GM19035 (cell line): Measurements from ENCODE around the gene WNT3.
"Not testable (repeated sequence)": the region's sequence is repeated elsewhere in the genome, so short reads cannot be mapped to it uniquely, and the experiment has no call there.

Experiments used
- ATAC-seq: cut with Tn5 transposase; IDR thresholded peaks from one replicate; pipeline ENCODE4 v1.9.1; 2021; ENCODE audit not compliant: unreplicated experiment

The WNT3 gene

GRCh38 chr17:46815474-46816353 is 2.8 kb downstream of the WNT3 start:
- no peak for ATAC-seq

DNA sequence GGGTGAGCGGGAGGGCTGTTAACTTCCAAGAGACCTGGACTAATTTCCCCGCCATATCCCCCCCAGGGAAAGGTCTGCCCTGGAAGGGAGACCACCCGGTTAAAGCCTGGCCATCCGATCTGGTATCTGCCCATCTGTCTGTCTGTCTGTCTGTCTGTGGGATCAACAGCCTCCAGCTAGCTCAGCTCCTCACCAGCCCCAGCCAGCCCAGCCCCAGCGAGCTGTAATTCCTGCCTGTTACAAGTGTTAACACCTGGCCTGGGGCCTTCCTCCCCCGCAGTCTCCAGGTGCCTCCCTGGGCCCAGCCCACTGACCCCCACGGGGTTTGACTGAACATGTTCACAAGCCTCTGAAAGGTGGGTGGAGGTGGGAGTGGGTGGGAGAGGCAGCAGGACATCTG is 4.0 kb downstream of the WNT3 start:
- ATAC-seq = no peak

DNA sequence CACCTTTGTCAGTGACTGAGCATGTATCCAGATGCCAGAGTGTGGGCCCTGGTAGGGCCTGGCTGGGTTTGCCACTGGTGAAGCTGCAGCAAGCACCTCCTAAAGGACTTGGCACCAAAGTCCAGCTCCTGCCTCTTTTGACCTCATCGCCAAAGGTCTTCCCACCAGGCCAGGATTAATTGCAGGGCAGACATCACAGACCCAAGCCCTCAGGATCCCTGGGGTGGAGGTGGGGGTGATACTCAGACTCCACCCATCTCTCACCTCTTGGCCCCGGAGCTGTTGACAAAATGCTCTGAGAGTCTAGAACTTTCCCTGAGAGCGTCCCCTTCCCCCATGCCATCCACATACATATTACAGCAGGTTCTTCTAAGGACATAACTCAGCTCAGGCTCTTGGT is 4.6 kb downstream of the WNT3 start:
- no peak for ATAC-seq

GRCh38 chr17:46812624-46813318 is 5.7 kb downstream of the WNT3 start:
- ATAC-seq = no peak

- no peak for ATAC-seq
Measured at GRCh38 chr17:46811978-46812583, 6.4 kb downstream of the WNT3 start.

DNA sequence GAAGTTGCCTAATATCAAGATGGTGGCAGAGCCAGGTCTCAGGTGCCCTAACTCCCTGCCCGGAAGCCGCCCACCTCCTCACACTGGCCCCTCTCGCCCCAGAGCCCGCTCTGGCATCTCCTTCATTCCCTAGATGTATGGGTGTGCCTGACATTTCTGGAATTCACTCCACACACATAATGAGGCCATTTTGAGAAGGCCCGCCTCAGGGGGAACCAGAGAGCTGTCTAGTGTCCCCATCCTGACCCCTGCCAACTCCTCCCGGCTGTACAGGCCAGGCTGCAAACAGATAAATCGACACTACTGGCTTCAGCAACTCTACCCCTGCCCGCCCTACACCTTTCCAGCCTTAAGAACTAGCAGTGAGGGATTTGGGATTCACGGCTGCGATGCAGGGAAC is 7.7 kb downstream of the WNT3 start:
- no peak for ATAC-seq

DNA sequence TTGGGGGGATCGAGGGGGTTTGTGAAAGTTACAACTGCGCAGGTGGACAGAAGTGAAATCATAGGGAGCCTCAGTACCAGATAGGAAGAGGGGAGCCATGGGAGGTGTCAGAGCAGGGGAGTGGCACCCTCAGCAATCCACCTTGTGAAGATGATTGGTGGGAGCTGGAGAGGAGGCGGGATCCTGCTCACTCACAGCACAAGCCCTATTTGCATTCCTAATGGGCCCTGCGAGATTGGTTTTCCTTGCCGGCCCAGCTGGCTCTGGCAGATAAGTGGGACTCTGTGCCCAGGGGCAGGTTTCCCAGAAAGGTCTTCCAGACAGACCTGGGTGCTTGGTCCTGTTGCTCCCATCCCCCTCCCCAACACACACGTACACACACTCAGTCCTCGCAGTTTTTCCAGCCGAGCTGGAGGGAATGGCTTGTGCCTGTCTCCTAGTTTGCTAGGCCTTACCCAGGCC is 9.4 kb downstream of the WNT3 start:
- no peak for ATAC-seq

DNA sequence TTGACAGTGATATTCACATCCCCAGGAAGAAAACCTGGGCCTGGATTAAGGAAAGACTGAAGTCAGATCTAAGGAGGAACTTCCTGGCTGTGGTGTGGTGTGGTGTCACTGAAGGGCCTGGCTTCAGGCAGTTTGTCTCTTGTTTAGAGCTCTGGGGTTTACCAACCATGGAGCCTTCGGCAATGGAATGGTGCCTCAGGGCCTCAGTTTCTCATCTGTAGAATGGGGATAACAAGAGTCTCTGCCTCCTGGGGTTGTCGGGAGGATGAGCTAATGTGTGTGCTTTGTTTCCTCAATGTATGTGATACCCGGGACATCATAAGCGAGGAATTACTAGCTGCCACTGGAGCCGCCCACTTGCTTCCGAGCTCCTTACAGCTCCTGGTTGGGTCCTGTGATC is 12.7 kb downstream of the WNT3 start:
- no peak for ATAC-seq

- no peak for ATAC-seq
Measured at GRCh38 chr17:46803544-46803943, 14.9 kb downstream of the WNT3 start.

- ATAC-seq = no peak
Measured at GRCh38 chr17:46802800-46803199, 15.7 kb downstream of the WNT3 start.

DNA sequence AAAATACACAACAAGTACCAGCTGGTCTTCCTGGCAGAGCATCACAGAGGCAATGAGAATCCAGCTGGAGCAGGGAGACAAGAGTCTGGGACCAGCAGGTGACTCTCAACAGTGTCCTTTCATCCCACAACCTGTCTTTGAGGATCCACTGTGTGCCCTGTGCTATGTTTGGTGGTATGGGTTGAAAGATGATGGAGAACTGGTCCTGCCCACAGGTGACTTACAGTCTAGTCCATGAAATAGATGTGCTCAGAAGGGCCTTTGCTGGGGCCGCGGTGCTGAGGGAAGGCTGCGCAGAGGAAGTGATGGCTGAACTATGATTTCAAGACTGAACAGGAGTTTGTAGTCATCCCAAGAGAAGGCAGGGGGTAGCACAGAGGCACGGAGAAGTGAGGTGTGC is 17.9 kb downstream of the WNT3 start:
- no peak for ATAC-seq

GRCh38 chr17:46796956-46797530 is 21.4 kb downstream of the WNT3 start:
- no peak for ATAC-seq

- ATAC-seq = no peak
Measured at GRCh38 chr17:46796524-46796923, 22.0 kb downstream of the WNT3 start.

DNA sequence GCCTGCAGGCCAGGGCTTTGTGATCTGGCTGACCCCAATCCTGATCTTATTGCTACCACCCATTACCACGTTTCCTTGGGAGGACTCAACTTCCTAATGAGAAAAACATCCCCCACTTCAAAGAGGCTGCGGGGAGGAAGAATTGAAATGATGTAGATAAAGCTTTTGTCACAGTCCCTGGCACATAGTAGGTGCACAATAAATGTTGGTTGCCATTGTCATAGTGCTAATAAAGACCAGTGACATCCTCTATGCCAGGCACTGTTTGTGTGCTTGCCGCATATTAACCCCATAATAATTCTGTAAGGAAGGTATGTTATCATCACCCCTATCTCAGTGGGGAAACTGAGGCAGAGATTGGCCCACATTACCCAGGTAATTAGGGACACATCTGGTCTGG is 22.4 kb downstream of the WNT3 start:
- no peak for ATAC-seq

DNA sequence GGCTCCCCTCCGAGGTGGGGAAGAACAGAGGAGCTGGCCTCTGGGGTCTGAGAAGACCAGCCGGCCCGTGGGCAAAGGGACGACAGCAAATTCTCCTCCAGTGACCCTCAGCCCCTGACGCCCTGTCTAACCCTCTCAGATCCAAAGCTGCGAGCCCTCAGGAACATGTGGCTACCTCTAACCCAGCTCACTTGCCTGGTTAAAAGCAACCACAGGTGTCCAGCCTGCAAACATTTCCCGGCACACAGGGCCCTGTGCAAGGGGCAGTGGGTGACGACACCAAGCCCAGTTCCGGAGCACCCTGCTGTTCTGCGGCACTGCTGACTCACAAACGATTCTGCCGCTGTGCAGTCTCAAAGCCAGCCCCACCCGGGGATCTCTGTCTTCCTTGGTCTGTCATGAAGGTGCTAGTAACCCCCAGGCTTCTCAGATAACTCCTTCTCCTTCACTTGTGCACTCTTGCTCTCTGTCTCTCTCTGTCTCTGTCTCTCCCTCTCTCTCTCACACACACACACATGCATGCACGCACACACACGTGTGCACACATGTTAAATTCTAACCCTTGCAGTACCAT is 23.0 kb downstream of the WNT3 start:
- ATAC-seq = no peak

GRCh38 chr17:46794318-46794717 is 24.2 kb downstream of the WNT3 start:
- no peak for ATAC-seq

DNA sequence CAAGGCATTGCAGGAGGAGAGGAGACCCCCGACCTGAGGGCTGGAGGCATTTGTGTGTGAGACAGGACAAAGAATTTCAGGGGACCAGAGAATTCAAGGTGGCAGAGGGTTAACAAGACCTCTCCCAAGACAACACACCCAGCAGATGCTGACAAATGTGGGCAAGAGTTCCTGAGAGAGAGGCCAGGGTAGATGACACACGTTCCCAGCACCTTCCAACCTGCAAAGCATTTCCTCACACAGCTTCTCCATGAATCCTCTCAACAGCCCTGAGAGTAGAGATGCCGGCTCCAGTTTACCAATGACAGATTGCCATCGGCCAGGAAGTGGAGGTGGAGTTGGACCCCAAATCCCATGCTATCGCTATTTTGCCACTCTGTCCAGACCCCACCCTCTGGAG is 25.0 kb downstream of the WNT3 start:
- no peak for ATAC-seq

DNA sequence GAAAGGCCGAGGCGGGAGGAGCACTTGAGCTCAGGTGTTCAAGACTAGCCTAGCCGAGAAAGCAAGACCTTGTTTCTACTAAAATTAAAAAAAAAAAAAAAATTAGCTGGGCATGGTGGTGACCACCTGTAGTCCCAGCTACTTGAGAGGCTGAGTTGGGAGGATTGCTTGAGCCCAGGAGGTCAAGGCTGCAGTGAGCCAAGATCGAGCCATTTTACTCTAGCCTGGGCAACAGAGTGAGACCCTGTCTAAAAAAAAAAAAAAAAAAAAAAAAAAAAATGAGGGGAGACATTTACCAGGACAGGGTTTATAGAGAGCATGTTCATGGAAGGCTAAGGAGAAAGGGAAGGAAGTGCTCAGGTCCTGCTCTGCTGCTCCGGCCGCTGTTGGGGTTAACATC is 25.5 kb downstream of the WNT3 start:
- ATAC-seq = not testable (repeated sequence)

DNA sequence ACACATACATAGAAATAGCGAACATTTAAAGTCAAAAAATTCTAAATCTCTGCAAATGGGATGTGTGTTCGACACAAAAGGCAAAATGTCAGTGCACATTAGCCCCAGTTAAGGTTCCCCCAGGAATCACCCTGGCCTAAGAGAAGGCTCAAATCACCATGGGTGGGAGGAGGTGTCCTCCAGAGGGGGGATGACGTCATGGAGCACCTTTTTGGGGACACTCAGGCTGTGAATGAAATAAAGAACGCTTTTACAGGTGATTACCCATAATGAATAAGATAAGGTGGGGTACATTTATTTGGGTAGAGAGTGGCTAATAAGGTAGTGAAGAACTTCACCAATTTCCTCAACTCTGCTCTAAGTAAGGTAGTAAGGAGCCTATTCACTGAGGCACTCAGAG is 26.4 kb downstream of the WNT3 start:
- ATAC-seq = no peak

GRCh38 chr17:46791531-46791930 is 27.0 kb downstream of the WNT3 start:
- ATAC-seq = no peak

DNA sequence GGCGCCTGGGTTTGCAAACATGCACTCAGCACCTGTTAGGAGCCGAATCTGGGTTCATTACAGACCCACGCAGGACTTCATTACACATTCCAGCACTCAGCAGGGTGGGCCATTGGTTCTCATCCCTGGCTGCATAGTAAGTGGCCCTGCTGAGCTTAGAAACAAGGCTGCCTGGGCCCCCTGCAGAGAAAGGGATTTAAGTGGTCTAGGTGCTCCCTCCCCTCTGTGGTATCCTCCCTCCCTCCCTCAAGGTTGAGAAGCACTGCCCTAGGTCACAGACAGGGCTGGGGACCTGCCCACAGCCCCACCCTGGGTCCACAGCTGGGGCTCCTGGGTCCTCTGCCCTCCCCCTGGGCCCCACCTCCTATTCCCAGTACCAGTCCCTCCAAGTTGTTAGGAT is 28.3 kb downstream of the WNT3 start:
- ATAC-seq = no peak
